Bronchial epithelial cell (primary cell): ENCODE results near the gene MMP26. TPM values are rescaled to one million over a fixed set of nuclear protein-coding genes. Genes with fewer than 3 reads are reported as not detected.

Source experiments
- DNase-seq: peaks from one replicate; pipeline ENCODE4 v3.0.0-alpha.2; 2010; ENCODE audit warnings: low read depth
- FAIRE-seq: peaks from 2 replicates; lab custom pipeline; 2011; peaks lifted over from hg19 to GRCh38; lab: Jason Lieb, UNC
- H3K27me3 ChIP-seq: 2 replicates; pipeline ENCODE4 v1.5.1; 2011; ENCODE audit warnings: low read length; ENCODE audit not compliant: control insufficient read depth, insufficient read depth
- H3K36me3 ChIP-seq: 2 replicates; pipeline ENCODE4 v1.5.1; 2011; ENCODE audit warnings: low read length; ENCODE audit not compliant: control insufficient read depth, insufficient read depth
- H3K4me3 ChIP-seq: 2 replicates; pipeline ENCODE4 v1.5.1; 2011; ENCODE audit warnings: mild to moderate bottlenecking, low read depth, low read length, control low read depth
- CTCF ChIP-seq: IDR thresholded peaks from 2 replicates; pipeline ENCODE4 v1.5.1; 2011; ENCODE audit warnings: mild to moderate bottlenecking, moderate library complexity, low read length, control low read depth, inconsistent platforms; ENCODE audit not compliant: insufficient read depth, severe bottlenecking
- total RNA-seq: library from RNA; depleted of rRNA; stranded (reverse); fragments of >200 nt; gene quantifications from 2 replicates; pipeline ENCODE4 v1.2.1, GENCODE V29; 2014

MMP26 gene
- total RNA-seq, 1 donor from 2014 or later, result not detected

- no peak for TF ChIP-seq CTCF
- DNase-seq (peak; percentile 5), FAIRE-seq (no peak)
- H3K36me3 ChIP-seq, result no peaks in the 10 kb centered on the region
- H3K27me3 ChIP-seq, result no peaks in the 10 kb centered on the region
- no peak overlapping the region for H3K4me3 ChIP-seq
Observed at GRCh38 chr11:4665424-4665823, 39.2 kb upstream of the MMP26 start.

GRCh38 chr11:4671741-4672140 lies 32.8 kb upstream of the MMP26 start:
- no peak for TF ChIP-seq CTCF
- Histone ChIP-seq H3K4me3 (no peak overlapping the region), H3K27me3 (no peaks in the 10 kb centered on the region), H3K36me3 (no peaks in the 10 kb centered on the region)
- DNase-seq (no peak), FAIRE-seq (no peak)

- FAIRE-seq, result no peak
- TF ChIP-seq CTCF, result no peak
- Histone ChIP-seq H3K27me3 (no peaks in the 10 kb centered on the region), H3K4me3 (no peak overlapping the region), H3K36me3 (no peaks in the 10 kb centered on the region)
- DNase-seq, result no peak
Observed at GRCh38 chr11:4672470-4672869, 32.1 kb upstream of the MMP26 start.

GRCh38 chr11:4673781-4674180 lies 30.8 kb upstream of the MMP26 start:
- Histone ChIP-seq H3K36me3 (no peaks in the 10 kb centered on the region), H3K27me3 (no peaks in the 10 kb centered on the region), H3K4me3 (no peak overlapping the region)
- no peak for TF ChIP-seq CTCF
- FAIRE-seq, result no peak
- DNase-seq, result no peak

- no peaks in the 10 kb centered on the region for H3K36me3 ChIP-seq
- no peaks in the 10 kb centered on the region for H3K27me3 ChIP-seq
- H3K4me3 ChIP-seq, result no peak overlapping the region
- TF ChIP-seq CTCF, result no peak
- DNase-seq (no peak), FAIRE-seq (no peak)
Observed at GRCh38 chr11:4677948-4678347, 26.6 kb upstream of the MMP26 start.

GRCh38 chr11:4680341-4680740 lies 24.2 kb upstream of the MMP26 start:
- FAIRE-seq (no peak), DNase-seq (no peak)
- Histone ChIP-seq H3K36me3 (no peaks in the 10 kb centered on the region), H3K4me3 (no peak overlapping the region), H3K27me3 (no peaks in the 10 kb centered on the region)
- TF ChIP-seq CTCF, result no peak
